ENCODE results near the gene SEPTIN8. TPM values are rescaled to one million over a fixed set of nuclear protein-coding genes. Genes with fewer than 3 reads are reported as not detected.

SEPTIN8 gene
- total and polyA plus RNA-seq, 2 of the 13 experiments (the other 11 are each of a cell fraction or from before 2014, with no cell fraction given): 41.4 to 49.9 TPM

DNA sequence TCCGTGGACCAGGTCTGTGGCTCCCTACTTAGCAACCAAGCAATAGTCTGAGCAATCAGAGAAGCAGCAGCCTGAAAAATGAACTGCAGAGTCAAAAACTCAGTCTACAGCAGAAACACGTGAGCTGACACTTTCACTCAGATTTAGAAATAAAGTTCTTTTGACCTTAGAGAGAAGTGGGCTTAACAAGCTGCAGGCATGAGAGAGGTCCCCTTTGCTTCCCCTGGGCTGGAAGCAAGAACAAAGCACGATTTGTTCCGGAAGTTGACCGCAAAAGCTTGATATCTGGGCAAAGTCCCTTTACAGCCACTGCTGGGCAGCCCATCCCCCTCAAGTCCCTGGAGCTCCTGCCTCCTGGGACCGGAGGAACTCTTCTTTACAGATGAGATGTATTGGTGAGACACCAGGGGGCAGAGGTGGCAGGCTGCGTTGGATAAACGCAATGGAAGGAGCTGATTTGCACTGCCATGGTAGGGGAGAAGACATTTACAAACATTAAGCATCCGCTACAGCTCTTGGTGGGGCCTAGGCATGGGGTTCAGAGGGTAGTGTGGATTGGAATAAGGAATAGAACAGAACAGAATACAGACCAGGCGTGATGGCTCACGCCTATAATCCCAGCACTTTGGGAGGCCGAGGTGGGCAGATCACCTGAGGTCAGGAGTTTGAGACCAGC, 30.3 kb upstream of the SEPTIN8 start (continued):
- TF ChIP-seq SMAD1 (CRISPR knock-in tag; IDR thresholded peaks at IDR 0.05; ENCODE audit: borderline replicate concordance, low read depth) (peak; percentile 67; the same call in 1 of the 2 replicates), ATF7 (IDR thresholded peaks at IDR 0.05) (no peak), ATF7 (CRISPR knock-in tag; IDR thresholded peaks at IDR 0.05) (no peak), GATAD1 (CRISPR knock-in tag; IDR thresholded peaks at IDR 0.05) (peak; percentile 48; the same call in 1 of the 2 replicates), SALL1 (CRISPR knock-in tag; IDR thresholded peaks at IDR 0.05) (peak; percentile 97), ZNF543 (CRISPR knock-in tag; IDR thresholded peaks at IDR 0.05) (peak; percentile 41; the same call in 1 of the 2 replicates), SOX6 (IDR thresholded peaks at IDR 0.05) (no peak), SOX6 (CRISPR knock-in tag; IDR thresholded peaks at IDR 0.05) (peak; percentile 92), RELA (CRISPR knock-in tag; IDR thresholded peaks at IDR 0.05) (no peak), ESRRA (CRISPR knock-in tag; IDR thresholded peaks at IDR 0.05; ENCODE audit: low read depth) (peak; percentile 78; the same call in 1 of the 2 replicates), ZKSCAN8 (CRISPR knock-in tag; IDR thresholded peaks at IDR 0.05; ENCODE audit: borderline replicate concordance) (peak; percentile 87), ZNF354B (CRISPR knock-in tag; IDR thresholded peaks at IDR 0.05) (no peak), EED (CRISPR knock-in tag; IDR thresholded peaks at IDR 0.05) (0 out of 2 replicates have a peak, but pooled peaks have one; percentile 36), GTF3A (CRISPR knock-in tag; conservative IDR thresholded peaks at IDR 0.05) (no peak), NR2F2 (IDR thresholded peaks at IDR 0.05; ENCODE audit: borderline replicate concordance, low read depth) (no peak), ZNF121 (CRISPR knock-in tag; IDR thresholded peaks at IDR 0.05) (0 out of 2 replicates have a peak, but pooled peaks have one; percentile 42), ZNF674 (CRISPR knock-in tag; IDR thresholded peaks at IDR 0.05; ENCODE audit: low read depth) (0 out of 2 replicates have a peak, but pooled peaks have one; percentile 55), MLLT10 (CRISPR knock-in tag; IDR thresholded peaks at IDR 0.05) (no peak), CC2D1A (CRISPR knock-in tag; IDR thresholded peaks at IDR 0.05) (no peak), ZNF598 (CRISPR knock-in tag; IDR thresholded peaks at IDR 0.05; ENCODE audit: borderline replicate concordance) (0 out of 2 replicates have a peak, but pooled peaks have one; percentile 36), ZNF343 (CRISPR knock-in tag; IDR thresholded peaks at IDR 0.05) (peak; percentile 67; the same call in 1 of the 2 replicates), ZNF24 (IDR thresholded peaks at IDR 0.05) (peak; percentile 22; the same call in 1 of the 2 replicates)
- TF ChIP-seq, protein P1, sequence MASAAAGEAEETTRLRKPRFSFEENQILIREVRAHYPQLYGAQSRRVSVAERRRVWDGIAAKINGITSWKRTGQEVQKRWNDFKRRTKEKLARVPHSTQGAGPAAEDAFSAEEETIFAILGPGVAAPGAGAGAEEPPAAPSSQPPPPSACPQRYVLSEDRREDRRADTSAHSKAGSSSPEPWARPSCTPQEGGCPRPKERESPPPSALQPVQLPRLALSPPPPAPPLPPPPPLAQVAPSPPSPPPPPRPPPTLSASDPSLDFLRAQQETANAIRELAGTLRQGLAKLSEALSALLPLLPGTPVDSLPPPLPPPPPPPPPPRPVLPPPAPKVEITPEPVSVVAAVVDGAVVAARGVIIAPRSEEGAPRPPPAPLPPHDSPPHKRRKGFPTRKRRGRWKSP (CRISPR knock-in tag; IDR thresholded peaks at IDR 0.05): peak; percentile 86
- TF ChIP-seq, protein P2, sequence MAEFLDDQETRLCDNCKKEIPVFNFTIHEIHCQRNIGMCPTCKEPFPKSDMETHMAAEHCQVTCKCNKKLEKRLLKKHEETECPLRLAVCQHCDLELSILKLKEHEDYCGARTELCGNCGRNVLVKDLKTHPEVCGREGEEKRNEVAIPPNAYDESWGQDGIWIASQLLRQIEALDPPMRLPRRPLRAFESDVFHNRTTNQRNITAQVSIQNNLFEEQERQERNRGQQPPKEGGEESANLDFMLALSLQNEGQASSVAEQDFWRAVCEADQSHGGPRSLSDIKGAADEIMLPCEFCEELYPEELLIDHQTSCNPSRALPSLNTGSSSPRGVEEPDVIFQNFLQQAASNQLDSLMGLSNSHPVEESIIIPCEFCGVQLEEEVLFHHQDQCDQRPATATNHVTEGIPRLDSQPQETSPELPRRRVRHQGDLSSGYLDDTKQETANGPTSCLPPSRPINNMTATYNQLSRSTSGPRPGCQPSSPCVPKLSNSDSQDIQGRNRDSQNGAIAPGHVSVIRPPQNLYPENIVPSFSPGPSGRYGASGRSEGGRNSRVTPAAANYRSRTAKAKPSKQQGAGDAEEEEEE (CRISPR knock-in tag; IDR thresholded peaks at IDR 0.05; ENCODE audit: borderline replicate concordance): no peak
- TF ChIP-seq, protein P3, sequence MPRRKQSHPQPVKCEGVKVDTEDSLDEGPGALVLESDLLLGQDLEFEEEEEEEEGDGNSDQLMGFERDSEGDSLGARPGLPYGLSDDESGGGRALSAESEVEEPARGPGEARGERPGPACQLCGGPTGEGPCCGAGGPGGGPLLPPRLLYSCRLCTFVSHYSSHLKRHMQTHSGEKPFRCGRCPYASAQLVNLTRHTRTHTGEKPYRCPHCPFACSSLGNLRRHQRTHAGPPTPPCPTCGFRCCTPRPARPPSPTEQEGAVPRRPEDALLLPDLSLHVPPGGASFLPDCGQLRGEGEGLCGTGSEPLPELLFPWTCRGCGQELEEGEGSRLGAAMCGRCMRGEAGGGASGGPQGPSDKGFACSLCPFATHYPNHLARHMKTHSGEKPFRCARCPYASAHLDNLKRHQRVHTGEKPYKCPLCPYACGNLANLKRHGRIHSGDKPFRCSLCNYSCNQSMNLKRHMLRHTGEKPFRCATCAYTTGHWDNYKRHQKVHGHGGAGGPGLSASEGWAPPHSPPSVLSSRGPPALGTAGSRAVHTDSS (CRISPR knock-in tag; conservative IDR thresholded peaks at IDR 0.05): no peak
- TF ChIP-seq, protein P4, sequence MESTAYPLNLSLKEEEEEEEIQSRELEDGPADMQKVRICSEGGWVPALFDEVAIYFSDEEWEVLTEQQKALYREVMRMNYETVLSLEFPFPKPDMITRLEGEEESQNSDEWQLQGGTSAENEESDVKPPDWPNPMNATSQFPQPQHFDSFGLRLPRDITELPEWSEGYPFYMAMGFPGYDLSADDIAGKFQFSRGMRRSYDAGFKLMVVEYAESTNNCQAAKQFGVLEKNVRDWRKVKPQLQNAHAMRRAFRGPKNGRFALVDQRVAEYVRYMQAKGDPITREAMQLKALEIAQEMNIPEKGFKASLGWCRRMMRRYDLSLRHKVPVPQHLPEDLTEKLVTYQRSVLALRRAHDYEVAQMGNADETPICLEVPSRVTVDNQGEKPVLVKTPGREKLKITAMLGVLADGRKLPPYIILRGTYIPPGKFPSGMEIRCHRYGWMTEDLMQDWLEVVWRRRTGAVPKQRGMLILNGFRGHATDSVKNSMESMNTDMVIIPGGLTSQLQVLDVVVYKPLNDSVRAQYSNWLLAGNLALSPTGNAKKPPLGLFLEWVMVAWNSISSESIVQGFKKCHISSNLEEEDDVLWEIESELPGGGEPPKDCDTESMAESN (CRISPR knock-in tag; conservative IDR thresholded peaks at IDR 0.05): peak; percentile 78; the same call in 1 of the 2 replicates

All from HepG2 (cell line).